CD4-positive, alpha-beta T cell treated with Interleukin-10 for 1 hour (primary cell): Measurements from ENCODE around the gene CYSLTR1.
"Not testable (repeated sequence)": the region's sequence is repeated elsewhere in the genome, so short reads cannot be mapped to it uniquely, and the experiment has no call there.

ENCODE experiments used
- DNase-seq: peaks from one replicate; pipeline ENCODE4 v3.0.0-alpha.2; 2020

Gene CYSLTR1, protein sequence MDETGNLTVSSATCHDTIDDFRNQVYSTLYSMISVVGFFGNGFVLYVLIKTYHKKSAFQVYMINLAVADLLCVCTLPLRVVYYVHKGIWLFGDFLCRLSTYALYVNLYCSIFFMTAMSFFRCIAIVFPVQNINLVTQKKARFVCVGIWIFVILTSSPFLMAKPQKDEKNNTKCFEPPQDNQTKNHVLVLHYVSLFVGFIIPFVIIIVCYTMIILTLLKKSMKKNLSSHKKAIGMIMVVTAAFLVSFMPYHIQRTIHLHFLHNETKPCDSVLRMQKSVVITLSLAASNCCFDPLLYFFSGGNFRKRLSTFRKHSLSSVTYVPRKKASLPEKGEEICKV

DNA sequence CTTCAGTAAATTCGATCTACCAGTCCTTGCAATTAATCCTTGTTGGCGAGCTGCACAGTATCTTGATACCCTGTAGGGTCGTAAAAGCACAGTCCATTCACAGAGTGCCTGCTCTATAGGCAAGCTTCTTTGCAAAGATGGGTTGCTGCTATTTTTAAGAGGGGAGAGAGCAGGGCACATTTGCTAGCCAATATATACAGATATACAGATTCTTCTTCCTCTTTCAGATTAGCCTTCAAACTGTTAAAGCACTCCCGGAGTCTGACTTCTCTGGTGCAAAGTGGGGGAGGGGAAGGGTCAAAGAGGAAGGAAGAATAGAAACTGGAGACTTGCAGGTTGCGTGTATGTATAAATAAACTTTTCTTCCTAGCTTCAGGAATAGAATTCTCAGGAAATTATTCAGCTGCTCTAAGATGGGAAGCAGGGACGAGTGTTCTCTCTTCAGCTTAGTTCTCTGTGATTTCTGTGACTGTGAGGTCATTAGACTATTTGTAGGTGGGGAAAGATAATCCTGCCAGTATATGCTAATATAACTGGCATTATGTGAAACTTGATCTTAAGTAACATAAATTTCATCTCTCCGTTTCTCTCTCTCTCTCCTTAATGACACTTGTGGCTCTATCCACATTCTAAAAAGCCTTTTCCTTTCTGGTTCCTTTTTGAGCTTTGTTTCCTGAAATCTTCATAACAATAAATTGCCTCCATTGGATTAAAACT lies at the start of gene CYSLTR1:
CYSLTR1 (minus strand) TSS at position 242 of the 717 bp plus-strand sequence. CDS start 53,865 bp downstream, outside the sequence.
- no peak for DNase-seq

DNA sequence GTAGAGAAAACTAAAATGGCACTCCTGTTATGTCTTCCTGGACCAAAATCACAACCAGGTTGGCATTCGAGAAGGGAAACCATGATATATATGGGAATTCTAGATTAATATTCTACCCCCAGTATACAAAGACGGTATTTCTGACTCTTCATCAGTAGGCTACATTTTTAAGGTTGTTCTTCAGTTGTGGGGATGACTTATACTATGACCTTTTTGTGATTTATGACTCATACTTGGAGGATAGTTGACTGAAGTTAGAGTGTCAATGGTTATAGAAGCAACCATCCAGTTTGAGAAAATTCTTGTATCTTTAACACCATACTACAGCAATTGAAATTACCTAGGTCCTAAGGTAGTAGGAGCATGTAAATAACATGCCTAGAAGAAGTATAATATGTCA lies 49.8 kb upstream of the CYSLTR1 start:
- no peak for DNase-seq

DNA sequence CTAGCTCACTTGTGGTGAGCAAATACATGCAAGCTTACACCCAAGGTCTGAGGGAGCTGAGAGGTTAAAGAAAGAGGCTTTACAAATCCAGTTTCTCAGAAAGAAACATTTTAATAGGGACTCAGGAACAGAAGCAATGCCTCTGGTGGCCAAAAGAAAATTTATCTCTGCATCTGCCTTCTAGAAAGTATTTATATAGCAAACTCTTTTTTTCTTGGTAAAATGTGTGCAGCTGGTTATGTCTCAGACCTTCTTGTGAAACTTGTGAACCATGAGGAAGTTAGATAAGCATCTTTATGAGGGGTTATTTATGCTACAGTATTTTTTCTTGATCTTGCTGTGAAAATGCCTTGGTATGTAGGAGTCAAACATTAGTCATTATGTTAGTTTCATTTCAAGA lies 48.5 kb upstream of the CYSLTR1 start:
- peak; percentile 0 for DNase-seq

DNA sequence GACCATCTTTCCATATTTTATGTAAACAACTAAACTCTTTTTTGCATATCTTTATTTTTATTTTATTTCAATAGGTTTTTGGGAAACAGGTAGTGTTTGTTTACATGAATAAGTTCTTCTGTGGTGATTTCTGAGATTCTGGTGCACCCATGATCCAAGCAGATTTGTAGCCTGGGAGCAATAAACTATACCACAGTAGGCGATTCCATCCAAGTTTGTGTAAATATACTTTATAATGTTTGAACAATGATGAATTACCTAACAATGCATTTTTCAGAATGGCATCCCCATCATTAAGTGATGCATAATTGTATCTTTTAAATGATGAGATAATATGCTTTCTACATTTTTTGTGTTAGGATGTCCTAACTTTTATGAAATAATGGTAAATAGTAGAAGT lies 39.2 kb upstream of the CYSLTR1 start:
- no peak for DNase-seq

DNA sequence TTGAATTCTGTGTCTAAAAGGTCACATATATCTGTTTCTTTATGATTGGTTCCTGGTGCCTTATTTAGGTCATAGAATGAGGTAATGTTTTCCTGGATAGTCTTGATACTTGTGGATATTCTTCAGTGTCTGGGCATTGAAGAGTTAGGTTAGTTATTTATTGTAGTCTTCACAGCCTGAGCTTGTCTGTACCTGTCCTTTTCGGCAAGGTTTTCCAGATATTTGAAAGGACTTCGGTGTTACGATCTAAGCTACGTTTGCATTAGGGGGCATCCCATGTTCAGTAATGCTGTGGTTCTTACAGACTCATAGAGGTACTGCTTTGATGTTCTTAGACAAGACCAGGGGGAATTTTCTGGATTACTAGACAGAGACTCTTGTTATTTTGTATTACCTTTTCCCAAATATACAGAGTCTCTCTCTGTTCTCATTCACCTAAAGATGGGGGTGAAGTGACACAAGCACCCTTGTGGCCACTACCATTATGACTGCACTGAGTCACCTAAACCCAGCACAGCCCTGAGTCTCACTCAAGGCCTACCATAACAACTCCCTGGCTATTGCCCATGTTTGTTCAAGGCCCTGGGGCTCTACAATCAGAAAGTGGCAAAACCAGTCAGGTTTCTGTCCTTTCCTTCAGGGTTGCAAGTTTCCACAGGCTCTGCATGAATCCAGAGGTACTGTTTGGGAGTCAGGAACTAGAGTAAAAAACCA lies 30.1 kb upstream of the CYSLTR1 start:
- DNase-seq: no peak

DNA sequence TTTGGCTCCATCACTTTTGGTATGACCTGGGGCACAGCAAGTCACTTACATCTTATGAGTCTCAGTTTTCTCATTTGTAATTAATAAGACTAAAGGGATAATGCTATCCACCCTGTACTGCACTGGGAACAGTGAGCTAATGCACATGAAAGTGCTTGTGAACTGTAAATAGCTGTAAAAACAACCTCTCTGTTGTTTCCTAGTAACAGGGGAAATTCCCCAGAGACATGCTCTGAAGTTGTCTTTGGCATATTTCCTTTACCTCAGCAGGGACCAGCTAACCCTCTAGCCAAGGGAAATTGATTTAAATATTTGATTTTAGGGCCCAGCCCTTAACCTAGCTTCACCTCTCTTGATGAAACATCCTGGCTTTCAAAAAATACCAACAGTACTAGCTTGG lies 6.1 kb upstream of the CYSLTR1 start:
- DNase-seq: peak; percentile 75

DNA sequence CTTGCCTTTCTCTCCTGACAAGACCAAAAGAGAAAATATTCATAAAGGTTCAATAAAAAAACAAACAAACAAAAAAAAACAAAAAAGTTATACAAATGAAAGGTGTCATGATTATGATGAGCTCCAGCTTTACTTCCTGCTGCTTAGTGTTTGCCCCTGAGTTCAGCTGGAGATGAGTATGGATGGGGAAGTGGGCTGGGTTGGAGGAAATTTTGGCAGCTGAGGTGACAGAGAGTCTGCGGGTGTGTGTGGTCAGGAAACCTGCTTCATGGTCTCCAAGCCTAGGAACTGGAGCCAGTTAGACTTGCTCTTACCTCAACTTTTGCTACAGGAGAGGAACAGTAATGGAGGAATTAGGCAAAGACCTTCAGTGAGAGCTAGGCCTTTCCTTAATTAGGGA lies 4.3 kb upstream of the CYSLTR1 start:
- DNase-seq: no peak

DNA sequence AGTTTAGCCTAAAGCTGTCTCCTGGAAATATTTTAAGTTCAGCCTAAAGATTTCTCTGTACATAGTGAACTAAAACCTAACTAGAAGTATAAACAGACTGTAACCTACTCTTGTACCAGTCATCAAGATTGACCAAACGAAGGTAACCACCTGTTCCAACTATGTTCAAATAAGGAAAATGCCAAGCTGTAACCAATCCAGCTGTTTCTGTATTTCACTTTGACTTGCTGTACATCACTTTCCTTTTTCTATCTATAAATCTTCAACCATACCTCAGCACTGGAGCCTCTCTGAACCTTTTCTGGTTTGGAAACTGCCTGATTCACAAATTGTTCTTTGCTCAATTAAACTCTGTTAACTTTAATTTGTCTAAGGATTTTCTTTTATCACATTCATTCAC lies 3.1 kb upstream of the CYSLTR1 start:
- no peak for DNase-seq

DNA sequence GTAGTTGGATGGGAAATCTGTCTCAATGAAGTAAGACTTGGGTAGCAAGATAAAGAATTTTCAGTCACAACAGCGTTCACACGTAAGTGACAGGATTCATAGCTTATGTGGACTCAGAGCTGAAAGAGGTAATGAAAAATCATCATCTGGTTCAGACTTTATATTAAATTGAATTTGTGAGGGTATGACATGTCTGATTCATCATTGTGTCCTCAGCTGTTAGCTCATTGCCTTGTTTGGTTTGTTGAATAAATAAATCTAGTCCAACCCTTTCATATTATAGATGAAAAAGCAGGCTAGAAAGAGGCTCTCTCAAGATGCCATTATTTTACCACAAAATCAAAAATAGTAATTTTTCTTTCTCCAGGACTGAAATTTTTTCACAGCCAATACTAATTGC lies 2.7 kb upstream of the CYSLTR1 start:
- no peak for DNase-seq

DNA sequence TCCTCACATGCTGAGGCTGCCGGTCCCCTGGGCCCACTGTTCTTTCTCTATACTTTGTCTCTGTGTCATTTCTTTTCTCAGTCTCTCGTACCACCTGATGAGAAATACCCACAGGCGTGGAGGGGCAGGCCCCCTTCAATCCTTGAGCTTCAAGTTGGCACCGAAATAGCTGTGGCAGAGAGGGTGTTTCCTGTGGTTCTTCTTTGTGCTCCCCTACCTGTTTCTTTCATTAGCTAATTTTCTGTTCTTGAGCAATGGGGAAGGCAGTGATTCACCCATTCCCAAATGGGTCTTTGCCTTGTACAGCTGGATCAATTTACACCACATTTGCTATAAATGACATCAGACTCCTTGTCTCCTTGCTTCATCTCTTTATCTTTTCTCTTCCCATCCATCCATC lies 2.1 kb upstream of the CYSLTR1 start:
- DNase-seq: peak; percentile 44

DNA sequence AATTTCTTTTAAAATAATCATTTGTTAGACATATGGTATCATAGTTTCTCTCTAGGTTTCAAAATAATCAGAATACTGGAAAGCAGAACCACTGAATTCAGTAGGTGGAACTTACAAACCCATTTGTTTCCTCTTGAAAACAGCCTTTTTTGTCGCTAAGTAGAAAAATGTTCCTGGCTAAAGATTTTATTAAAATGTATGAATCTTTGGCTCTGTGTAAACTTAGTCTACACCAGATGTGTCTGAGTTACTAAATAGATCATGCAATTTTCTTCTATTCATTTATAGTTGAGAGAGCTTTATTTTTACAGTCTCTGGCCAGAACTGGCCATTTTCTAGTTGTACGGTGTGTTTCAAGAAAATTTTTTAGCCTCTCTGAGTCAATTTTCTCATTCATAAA lies 1.0 kb downstream of the CYSLTR1 start:
- no peak for DNase-seq

DNA sequence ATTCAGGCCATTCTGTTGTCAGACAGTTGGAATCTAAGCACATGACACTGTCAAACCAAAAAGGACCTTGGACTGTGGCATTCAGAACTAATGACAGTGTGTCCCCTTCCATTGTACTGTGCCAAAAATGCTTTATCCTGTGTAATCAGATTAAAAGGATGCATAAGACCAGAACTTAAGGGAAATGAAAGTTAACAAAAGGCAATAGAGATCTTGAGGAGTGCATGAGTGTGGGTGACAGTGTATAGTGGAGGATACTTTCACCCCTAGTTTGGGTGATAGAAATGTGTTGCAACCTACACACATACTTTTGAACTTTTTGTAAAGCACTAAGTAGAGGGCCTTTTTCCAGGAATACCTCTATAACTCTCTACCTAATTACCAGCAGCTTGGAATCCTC lies 4.5 kb downstream of the CYSLTR1 start:
- no peak for DNase-seq

DNA sequence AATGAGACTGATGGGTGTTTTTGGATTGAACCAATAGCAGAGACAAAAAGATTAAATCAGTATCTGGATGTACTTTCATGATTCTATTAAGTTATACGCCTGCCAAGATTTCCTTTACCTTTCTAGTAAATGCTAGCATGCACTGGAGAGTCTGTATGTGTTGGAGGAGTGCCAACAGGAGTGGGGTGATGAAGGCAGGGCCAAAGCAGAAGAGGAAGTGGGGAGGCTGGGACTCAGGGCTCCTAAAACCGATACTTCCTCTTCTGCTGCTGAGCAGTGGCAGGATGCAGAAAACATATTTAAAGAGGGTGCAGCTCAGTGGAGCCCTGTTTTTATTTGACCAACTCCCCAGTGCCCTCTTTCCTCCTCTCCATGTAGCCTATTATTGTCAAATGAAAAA lies 5.6 kb downstream of the CYSLTR1 start:
- peak; percentile 70 for DNase-seq

DNA sequence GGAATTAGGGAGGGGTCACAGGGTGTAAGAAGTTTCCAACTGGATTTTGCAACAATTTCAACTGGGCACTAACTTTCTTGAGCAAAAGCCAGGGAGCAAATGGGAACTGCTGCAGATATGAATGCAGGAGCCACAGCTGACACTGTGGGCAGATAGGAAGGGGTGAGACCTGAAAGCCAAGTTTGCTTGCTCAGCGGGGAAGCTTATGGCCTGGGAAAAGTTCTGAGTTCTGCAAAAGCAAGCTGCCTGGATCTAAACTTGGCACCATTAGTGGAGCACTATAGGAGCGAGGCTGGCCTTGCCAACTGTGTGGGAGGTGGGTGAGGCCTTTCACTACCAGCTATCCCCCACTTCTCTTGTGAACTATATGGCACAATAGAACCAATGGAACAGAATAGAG lies 11.1 kb downstream of the CYSLTR1 start:
- no peak for DNase-seq

DNA sequence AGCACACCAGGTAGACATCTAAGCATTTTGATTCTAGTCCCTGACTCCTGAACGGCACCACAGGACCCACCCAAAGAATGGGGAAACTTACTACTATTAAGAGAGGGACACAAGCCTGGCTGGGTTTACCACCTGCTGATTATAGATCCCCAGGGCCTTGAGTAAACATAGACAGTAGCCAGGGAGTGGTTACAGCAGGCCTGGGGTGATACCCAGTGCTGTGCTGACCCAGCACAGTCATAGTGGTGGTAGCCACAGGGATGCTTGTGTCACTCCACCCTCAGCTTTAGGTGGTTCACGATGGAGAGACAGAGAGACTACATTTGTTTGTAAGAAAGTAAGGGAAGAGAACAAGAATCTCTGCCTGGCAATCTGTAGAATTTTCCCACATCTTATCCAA lies 11.7 kb downstream of the CYSLTR1 start:
- DNase-seq: no peak

DNA sequence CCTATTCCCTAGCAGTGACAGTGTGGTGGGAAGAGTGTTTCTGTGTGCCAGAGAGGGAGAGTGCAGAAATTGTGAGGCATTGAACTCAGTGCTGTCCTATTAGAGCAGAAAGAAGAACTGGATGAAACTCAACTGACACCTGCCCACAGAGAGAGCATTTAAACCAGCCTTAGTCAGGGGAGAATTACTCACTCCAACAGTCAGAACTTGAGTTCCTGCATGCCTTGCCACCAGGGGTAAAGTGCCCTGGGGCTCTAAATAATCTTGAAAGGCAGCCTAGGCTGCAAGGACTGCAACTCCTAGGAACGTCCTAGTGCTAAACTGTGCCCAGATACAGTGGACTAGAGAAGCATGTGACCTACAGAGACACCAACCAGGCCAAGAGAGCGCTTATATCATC lies 12.8 kb downstream of the CYSLTR1 start:
- no peak for DNase-seq

DNA sequence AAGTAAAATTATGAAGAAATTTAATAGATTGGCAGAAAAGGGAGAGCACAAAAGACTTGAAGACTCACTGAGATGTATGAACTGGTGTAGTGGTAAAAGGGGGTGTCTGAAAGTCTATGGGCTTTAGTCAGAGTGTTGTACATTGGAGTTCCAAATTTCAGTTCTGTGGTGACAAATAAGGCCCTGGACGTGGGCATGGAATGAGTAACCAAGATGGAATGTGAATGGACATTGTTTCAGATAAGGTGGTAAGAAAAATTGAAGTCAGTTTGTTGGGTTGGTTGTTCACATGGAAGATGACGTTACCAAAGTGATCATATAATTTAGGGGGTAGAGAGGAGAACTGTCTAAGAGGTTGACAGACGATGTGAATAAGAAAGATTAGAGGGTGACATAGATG lies 13.9 kb downstream of the CYSLTR1 start:
- DNase-seq: no peak

DNA sequence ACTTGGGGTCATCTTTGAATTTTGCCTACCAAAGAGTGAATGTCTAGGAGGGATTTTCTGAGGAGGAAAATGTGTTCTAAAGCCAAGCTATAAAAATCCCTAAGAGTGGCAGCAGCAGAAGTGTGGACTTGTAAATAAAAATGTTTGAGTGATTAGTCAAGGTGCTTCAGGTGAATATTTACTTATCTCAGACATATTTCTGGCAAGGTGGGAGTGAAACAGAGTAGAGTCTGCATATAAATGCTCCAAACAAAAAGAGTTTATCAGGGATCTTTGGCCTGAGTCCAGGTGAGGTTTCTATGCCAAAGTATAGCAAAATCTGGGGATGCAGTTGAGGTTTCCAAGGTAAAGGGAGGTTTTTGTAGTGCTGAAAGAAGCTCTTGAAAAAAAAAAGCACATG lies 19.7 kb downstream of the CYSLTR1 start:
- no peak for DNase-seq

DNA sequence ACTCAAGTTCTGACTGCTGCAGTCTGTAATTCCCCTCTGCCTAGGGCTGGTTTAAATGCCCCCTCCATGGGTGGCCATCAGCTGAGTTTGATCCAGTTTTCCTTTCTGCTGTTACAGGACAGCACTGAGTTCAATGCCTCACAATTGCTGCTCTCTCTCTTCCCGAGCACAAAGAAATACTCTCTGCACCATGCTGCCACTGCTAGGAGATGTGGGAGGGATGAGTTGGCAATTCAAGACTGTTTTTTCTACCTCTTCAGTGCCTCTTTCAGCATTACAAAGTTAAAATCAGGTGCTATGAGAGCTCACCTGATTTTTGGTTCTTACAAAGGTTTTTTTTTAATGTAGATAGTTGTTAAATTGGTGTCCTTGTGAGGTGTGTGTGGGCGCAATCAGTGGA lies 24.3 kb downstream of the CYSLTR1 start:
- no peak for DNase-seq

DNA sequence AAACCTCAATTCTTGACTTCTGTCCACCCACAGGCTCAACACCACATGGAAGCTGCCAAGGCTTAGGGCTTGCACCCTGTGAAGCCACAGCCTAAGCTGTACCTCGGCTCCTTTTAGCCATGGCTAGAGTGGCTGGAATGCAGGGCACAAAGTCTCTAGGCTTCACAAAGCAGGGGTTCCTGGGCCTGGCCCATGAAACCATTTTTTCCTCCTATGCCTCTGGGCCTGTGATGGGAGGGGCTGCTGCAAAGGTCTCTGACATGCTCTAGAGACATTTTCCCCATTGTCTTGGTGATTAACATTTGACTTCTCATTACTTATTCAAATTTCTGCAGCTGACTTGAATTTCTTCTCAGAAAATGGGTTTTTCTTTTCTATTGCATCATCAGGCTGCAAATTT lies 26.5 kb downstream of the CYSLTR1 start:
- not testable (repeated sequence) for DNase-seq

DNA sequence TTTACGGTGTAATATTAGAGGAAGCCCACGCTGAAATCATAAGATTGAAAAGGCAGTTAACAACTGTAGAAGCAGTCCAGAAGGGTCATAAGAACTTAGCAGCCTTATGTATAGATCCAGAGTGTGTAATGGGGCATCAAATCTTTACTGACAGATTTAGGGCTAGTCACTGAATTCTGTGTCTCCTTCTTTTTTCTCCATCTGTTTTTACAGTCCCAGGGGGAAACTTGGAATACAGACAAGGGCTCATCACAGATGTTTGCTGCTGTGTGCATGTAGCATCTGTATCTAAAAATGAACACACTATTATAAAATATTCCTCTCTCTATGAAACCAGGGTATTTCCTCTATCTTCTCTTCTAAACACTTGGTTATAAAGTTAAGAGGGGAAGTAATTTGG lies 43.9 kb downstream of the CYSLTR1 start:
- no peak for DNase-seq

DNA sequence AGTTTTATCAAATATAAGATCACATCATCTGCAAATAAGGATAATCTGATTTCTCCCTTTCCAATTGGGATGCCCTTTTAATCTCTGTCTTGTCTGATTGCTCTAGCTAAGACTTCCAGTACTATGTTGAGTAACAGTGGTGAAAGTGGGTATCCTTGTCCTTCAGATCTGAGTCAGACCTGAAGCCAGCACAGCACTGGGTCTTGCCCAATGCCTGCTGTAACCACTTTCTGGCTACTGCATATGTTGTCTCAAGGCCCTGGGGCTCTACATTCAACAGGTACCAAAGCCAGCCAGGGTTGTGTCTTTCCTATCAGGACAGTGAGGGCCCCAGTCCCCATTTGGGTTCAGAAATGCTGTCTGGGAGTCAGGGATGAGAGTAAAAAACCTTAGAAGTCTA lies 90.3 kb downstream of the CYSLTR1 start:
- DNase-seq: no peak

DNA sequence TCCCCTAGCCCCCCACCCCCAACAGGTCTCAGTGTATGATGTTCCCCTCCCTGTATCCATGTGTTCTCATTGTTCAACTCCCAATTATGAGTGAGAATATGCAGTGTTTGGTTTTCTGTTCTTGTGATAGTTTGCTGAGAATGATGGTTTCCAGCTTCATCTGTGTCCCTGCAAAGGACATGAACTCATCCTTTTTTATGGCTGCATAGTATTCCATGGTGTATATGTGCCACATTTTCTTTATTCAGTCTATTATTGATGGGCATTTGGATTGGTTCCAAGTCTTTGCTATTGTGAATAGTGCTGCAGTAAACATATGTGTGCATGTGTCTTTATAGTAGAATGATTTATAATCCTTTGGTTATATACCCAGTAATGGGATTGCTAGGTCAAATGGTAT lies 101.4 kb downstream of the CYSLTR1 start:
- not testable (repeated sequence) for DNase-seq
